Lung (tissue), 12 donors: Measurements from ENCODE around the gene ING2. TPM values are rescaled to one million over a fixed set of nuclear protein-coding genes. Genes with fewer than 3 reads are reported as not detected.

Source experiments
- ATAC-seq: fragments of 200-7000 bp; cut with Tn5 transposase; one replicate; pipeline ENCODE4 v1.9.1; 2020; ENCODE audit warnings: moderate number of reproducible peaks; ENCODE audit not compliant: insufficient read depth, low FRiP score
- DNase-seq, 3 donors: peaks; one replicate each; pipeline ENCODE4 v3.0.0-alpha.2; 2013 to 2017
- H3K27ac ChIP-seq, 2 donors: one replicate each; pipeline ENCODE4 v1.5.1; 2013; ENCODE audit warnings: mild to moderate bottlenecking in 2 of 2, moderate library complexity in 2 of 2, control low read depth in 1 of 2, inconsistent platforms in 1 of 2, low read depth in 1 of 2, low read length in 1 of 2
- H3K27me3 ChIP-seq, 3 donors: one replicate each; pipeline ENCODE4 v1.5.1; 2013; ENCODE audit warnings: low read length in 2 of 3; ENCODE audit not compliant: control insufficient read depth in 3 of 3, insufficient read depth in 3 of 3
- H3K36me3 ChIP-seq, 4 donors: one replicate each; pipeline ENCODE4 v1.5.1; 2013; ENCODE audit warnings: low read length in 4 of 4, mild to moderate bottlenecking in 1 of 4, moderate library complexity in 1 of 4; ENCODE audit not compliant: control insufficient read depth in 4 of 4, insufficient read depth in 4 of 4
- H3K4me1 ChIP-seq, 5 donors: one replicate each; pipeline ENCODE4 v1.5.1; 2013; ENCODE audit warnings: low read length in 5 of 5, mild to moderate bottlenecking in 2 of 5, moderate library complexity in 1 of 5; ENCODE audit not compliant: control insufficient read depth in 5 of 5, insufficient read depth in 5 of 5
- H3K4me3 ChIP-seq: one replicate; pipeline ENCODE4 v1.5.1; 2013; ENCODE audit warnings: mild to moderate bottlenecking, control low read depth, moderate library complexity
- H3K9ac ChIP-seq, 2 donors: one replicate each; pipeline ENCODE4 v1.5.1; 2013; ENCODE audit warnings: low read length in 2 of 2, control low read depth in 1 of 2; ENCODE audit not compliant: insufficient read depth in 1 of 2
- H3K9me3 ChIP-seq, 4 donors: one replicate each; pipeline ENCODE4 v1.5.1; 2013; ENCODE audit warnings: low read length in 3 of 4, mild to moderate bottlenecking in 1 of 4, moderate library complexity in 1 of 4; ENCODE audit not compliant: control insufficient read depth in 4 of 4, insufficient read depth in 3 of 4
- CTCF ChIP-seq: IDR thresholded peaks from 2 replicates; pipeline ENCODE4 v1.5.1; 2012; ENCODE audit warnings: mild to moderate bottlenecking; ENCODE audit errors: control extremely low read depth, extremely low read depth
- WGBS, 2 donors: extraction: QIAGEN DNeasy Blood & Tissue Kit; methylation state at CpG; one replicate each; pipeline ENCODE4 v1.1.7; 2013; 5-methylcytosine and 5-hydroxymethylcytosine counted together
- polyA plus RNA-seq, 2 donors: library from polyadenylated mRNA; stranded (reverse); fragments of 200-250 nt; gene quantifications; one replicate each; pipeline ENCODE4 v1.2.1, GENCODE V29; 2013
- total RNA-seq, 2 donors: library from RNA; depleted of rRNA in 1 of 2; stranded (reverse); fragments of >200 nt in 1 of 2; gene quantifications; one replicate each; pipeline ENCODE4 v1.2.1, GENCODE V29; 2014 to 2021
- donor health status: control.
- donor health status: control.
- donor health status: Bipolar disorder and iron deficiency.
- donor health status: healthy.
- donor health status: DM: yes; HTN: yes; CAD: no.

ING2 gene
- total and polyA plus RNA-seq, 4 donors: 8.5 to 21.9 (median 9.8) TPM

DNA sequence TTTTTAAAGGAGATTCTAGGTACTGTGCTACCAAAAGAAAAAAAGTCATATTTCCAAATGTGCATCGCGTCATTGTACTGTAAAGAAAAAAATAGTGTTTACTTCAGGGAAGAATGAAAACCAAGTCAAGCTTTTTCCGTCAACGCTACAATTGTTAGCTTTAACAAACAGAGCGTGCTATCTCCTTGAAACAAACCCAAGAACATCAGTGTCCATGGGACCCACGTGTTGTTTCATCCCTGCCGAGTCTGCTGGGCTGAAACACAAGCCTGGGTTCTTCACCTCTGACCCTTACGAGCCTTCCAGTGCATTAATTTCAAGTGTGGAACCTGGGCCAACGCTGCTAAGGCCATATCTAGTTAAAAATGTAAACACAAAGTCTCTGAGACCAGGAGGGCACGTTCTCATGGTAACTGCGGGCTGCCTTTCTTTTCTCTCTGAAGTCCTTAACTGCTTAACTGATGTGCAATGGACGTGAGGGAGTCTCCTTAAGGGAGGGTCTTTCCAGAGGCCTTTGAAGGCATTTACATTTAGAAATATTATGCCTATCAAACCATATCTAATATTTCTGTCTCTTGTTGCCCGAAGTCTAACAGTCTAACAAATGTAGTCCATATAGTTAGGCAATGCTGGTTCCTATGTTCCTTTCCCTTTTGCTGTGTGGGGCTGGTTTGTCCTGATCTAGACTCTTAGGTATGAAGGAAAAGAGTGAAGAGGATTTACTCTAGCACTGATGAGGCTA, 36.3 kb downstream of the ING2 start:
- H3K27me3 ChIP-seq: no peaks in the 10 kb centered on the region
- ATAC-seq (no peak), DNase-seq (peak; percentile 79 to 85 (median 81))
- H3K9ac ChIP-seq: peak overlapping the region in 1 of 2 donors; percentile 14
- peaks cover 0 to 3% (median 1%) of the 10 kb centered on the region in 4 donors for H3K9me3 ChIP-seq
- no peak for TF ChIP-seq CTCF
- peaks cover 0 to 15% (median 1%) of the 10 kb centered on the region in 5 donors for H3K4me1 ChIP-seq
- H3K36me3 ChIP-seq: no peaks in the 10 kb centered on the region
- H3K27ac ChIP-seq: no peak overlapping the region
- 48 to 65% methylated on average over 13 of the region's 13 CpGs for WGBS, 2 donors
- no peak overlapping the region for H3K4me3 ChIP-seq

GRCh38 chr4:183541752-183542040, 36.8 kb downstream of the ING2 start:
- WGBS, 2 donors: 53 to 79% methylated on average over 3 of the region's 3 CpGs
- Histone ChIP-seq H3K27me3 (no peaks in the 10 kb centered on the region), H3K9ac (no peak overlapping the region), H3K36me3 (no peaks in the 10 kb centered on the region), H3K27ac (no peak overlapping the region), H3K4me3 (no peak overlapping the region), H3K4me1 (peaks cover 0 to 15% (median 1%) of the 10 kb centered on the region in 5 donors), H3K9me3 (peaks cover 0 to 3% (median 1%) of the 10 kb centered on the region in 4 donors)
- ATAC-seq: no peak
- no peak for TF ChIP-seq CTCF
- peak in 2 of 3 donors; percentile 29 to 60 for DNase-seq

- H3K36me3 ChIP-seq: no peaks in the 10 kb centered on the region
- no peak overlapping the region for H3K9ac ChIP-seq
- no peak overlapping the region for H3K27ac ChIP-seq
- no peak for DNase-seq
- WGBS, 2 donors: 75 to 83% methylated on average over 2 of the region's 2 CpGs
- no peak for TF ChIP-seq CTCF
- no peak for ATAC-seq
- no peak overlapping the region for H3K4me3 ChIP-seq
- H3K27me3 ChIP-seq: no peaks in the 10 kb centered on the region
- peaks cover 0 to 15% (median 1%) of the 10 kb centered on the region in 5 donors for H3K4me1 ChIP-seq
- H3K9me3 ChIP-seq: peaks cover 0 to 3% (median 1%) of the 10 kb centered on the region in 4 donors
Measured at GRCh38 chr4:183543435-183543834, 38.6 kb downstream of the ING2 start.

GRCh38 chr4:183544109-183544508, 39.3 kb downstream of the ING2 start:
- 82 to 83% methylated on average over 5 of the region's 5 CpGs for WGBS, 2 donors

More at GRCh38 chr4:183544109-183544508, 39.3 kb downstream of the ING2 start:
- Histone ChIP-seq H3K4me3 (no peak overlapping the region), H3K27me3 (no peaks in the 10 kb centered on the region), H3K27ac (no peak overlapping the region), H3K36me3 (no peaks in the 10 kb centered on the region), H3K9me3 (peaks cover 0 to 3% (median 1%) of the 10 kb centered on the region in 4 donors), H3K4me1 (peaks cover 0 to 15% (median 1%) of the 10 kb centered on the region in 5 donors), H3K9ac (no peak overlapping the region)
- DNase-seq (no peak), ATAC-seq (no peak)
- no peak for TF ChIP-seq CTCF
